CD14-positive monocyte (primary cell): ENCODE data around the gene EDRF1. TPM values are rescaled to one million over a fixed set of nuclear protein-coding genes. Genes with fewer than 3 reads are reported as not detected.

Source experiments
- DNase-seq, 3 donors: peaks; one replicate each; pipeline ENCODE4 v3.0.0-alpha.2; 2011 to 2022
- H2AFZ ChIP-seq: 2 replicates; pipeline ENCODE4 v1.6.0; 2012; ENCODE audit warnings: mild to moderate bottlenecking, low read depth, low read length, inconsistent platforms; ENCODE audit not compliant: insufficient read depth, poor library complexity, severe bottlenecking
- H3K27ac ChIP-seq, 2 donors: 1 replicate in 1 of 2; 2 replicates in 1 of 2; pipeline ENCODE4 v1.5.1; 2012 to 2013; ENCODE audit warnings: low read length in 2 of 2, control low read depth in 1 of 2, inconsistent platforms in 1 of 2, low read depth in 1 of 2, mild to moderate bottlenecking in 1 of 2
- H3K27me3 ChIP-seq, 2 donors: one replicate each; pipeline versions ENCODE4 v1.6.0 to v1.6.1; 2011 to 2013; ENCODE audit warnings: low read length in 2 of 2; ENCODE audit not compliant: control insufficient read depth in 2 of 2, insufficient read depth in 2 of 2
- H3K36me3 ChIP-seq, 2 donors: replicated peaks in 1 of 2; 1 replicate in 1 of 2; 2 replicates in 1 of 2; pipeline versions ENCODE4 v1.5.1 to v1.6.1; 2012 to 2013; ENCODE audit warnings: low read length in 2 of 2, control low read depth in 1 of 2, inconsistent platforms in 1 of 2, mild to moderate bottlenecking in 1 of 2; ENCODE audit not compliant: insufficient read depth in 2 of 2, control insufficient read depth in 1 of 2
- H3K4me1 ChIP-seq, 2 donors: 1 replicate in 1 of 2; 2 replicates in 1 of 2; pipeline versions ENCODE4 v1.5.1 to v1.6.1; 2012 to 2013; ENCODE audit warnings: low read length in 2 of 2, control low read depth in 1 of 2, inconsistent platforms in 1 of 2, mild to moderate bottlenecking in 1 of 2, moderate library complexity in 1 of 2; ENCODE audit not compliant: insufficient read depth in 2 of 2, control insufficient read depth in 1 of 2
- H3K4me2 ChIP-seq: replicated peaks from 2 replicates; pipeline ENCODE3; 2012; ENCODE audit warnings: low read length, moderate library complexity, mild to moderate bottlenecking; ENCODE audit not compliant: poor library complexity, severe bottlenecking; ENCODE audit errors: extremely low read depth
- H3K4me3 ChIP-seq, 3 experiments: fragments of 200-600 bp in 1 of 3; sonication (generic) in 1 of 3; replicated peaks in 1 of 3; 1 replicate in 2 of 3; 2 replicates in 1 of 3; pipeline ENCODE4 v1.5.1; 2011 to 2013; ENCODE audit warnings: low read length in 3 of 3, mild to moderate bottlenecking in 3 of 3, control low read depth in 2 of 3, low read depth in 2 of 3, inconsistent platforms in 1 of 3, moderate library complexity in 1 of 3
- H3K79me2 ChIP-seq: 2 replicates; pipeline ENCODE4 v1.6.0; 2012; ENCODE audit warnings: mild to moderate bottlenecking, control low read depth, inconsistent platforms, low read length, moderate library complexity; ENCODE audit not compliant: insufficient read depth
- H3K9ac ChIP-seq: 2 replicates; pipeline ENCODE4 v1.6.0; 2017; ENCODE audit warnings: low read length, mild to moderate bottlenecking; ENCODE audit not compliant: insufficient read depth, poor library complexity, severe bottlenecking
- H3K9me3 ChIP-seq, 2 donors: replicated peaks in 1 of 2; 1 replicate in 1 of 2; 2 replicates in 1 of 2; pipeline versions ENCODE4 v1.5.1 to v1.6.1; 2012 to 2013; ENCODE audit warnings: low read length in 2 of 2, control low read depth in 1 of 2; ENCODE audit not compliant: control insufficient read depth in 1 of 2, insufficient read depth in 1 of 2
- H4K20me1 ChIP-seq: 2 replicates; pipeline ENCODE4 v1.6.0; 2012; ENCODE audit warnings: mild to moderate bottlenecking, low read length, control low read depth, moderate library complexity; ENCODE audit not compliant: insufficient read depth
- H3K27ac Mint-ChIP-seq, 7 donors: one replicate each; pipeline ENCODE4 v1.8.0; 2020; ENCODE audit warnings: mild to moderate bottlenecking in 7 of 7, mixed read lengths in 7 of 7, moderate library complexity in 6 of 7, inconsistent platforms in 2 of 7
- H3K27me3 Mint-ChIP-seq, 3 donors: one replicate each; pipeline ENCODE4 v1.8.0; 2021 to 2022; ENCODE audit warnings: low read depth in 3 of 3, mild to moderate bottlenecking in 3 of 3, mixed read lengths in 3 of 3, moderate library complexity in 3 of 3, inconsistent platforms in 1 of 3
- H3K36me3 Mint-ChIP-seq, 2 donors: one replicate each; pipeline ENCODE4 v1.8.0; 2020; ENCODE audit warnings: mixed read lengths in 2 of 2, inconsistent platforms in 1 of 2, mild to moderate bottlenecking in 1 of 2
- H3K4me1 Mint-ChIP-seq: one replicate; pipeline ENCODE4 v1.8.0; 2020; ENCODE audit warnings: mild to moderate bottlenecking, mixed read lengths
- H3K4me3 Mint-ChIP-seq, 2 donors: one replicate each; pipeline ENCODE4 v1.8.0; 2020; ENCODE audit warnings: mild to moderate bottlenecking in 2 of 2, mixed read lengths in 2 of 2, moderate library complexity in 1 of 2
- H3K9me3 Mint-ChIP-seq, 7 donors: one replicate each; pipeline ENCODE4 v1.8.0; 2020 to 2022; ENCODE audit warnings: mixed read lengths in 7 of 7, mild to moderate bottlenecking in 6 of 7, moderate library complexity in 6 of 7, inconsistent platforms in 2 of 7
- WGBS: methylation state at CpG from one replicate; pipeline ENCODE4 v1.1.5; 2013; ENCODE audit warnings: missing lambda C conversion rate; ENCODE audit not compliant: insufficient coverage; 5-methylcytosine and 5-hydroxymethylcytosine counted together
- intact Hi-C, 2 donors: fragments of 100-400 bp; cut with micrococcal nuclease; formaldehyde crosslinking; loops; one replicate each; pipeline versions ENCODE4 v1.15.0 to v1.15.1; 2023
- polyA plus RNA-seq, 3 donors: library from polyadenylated mRNA; depleted of rRNA in 1 of 3; unstranded in 2 of 3; stranded (reverse) in 1 of 3; fragments of 300-500 nt in 2 of 3; fragments of >200 nt in 1 of 3; fragmentation: Illumina TruSeq in 2 of 3; gene quantifications; 1 replicate in 2 of 3; 2 replicates in 1 of 3; pipeline ENCODE4 v1.2.3, GENCODE V29; 2012 to 2021
- TF ChIP-seq, protein P1 (sequence below): fragments of 200-600 bp; IDR thresholded peaks from one replicate; pipeline ENCODE4 v1.8.0; 2022; ENCODE audit warnings: antibody characterized with exemption, mild to moderate bottlenecking

Gene EDRF1
- polyA plus RNA-seq, 3 donors: 4.6 to 21.4 (median 5.3) TPM

- Histone ChIP-seq H3K4me1 (no peaks in the 10 kb centered on the region), H3K4me2 (no peak overlapping the region), H3K27me3 (no peaks in the 10 kb centered on the region), H3K9ac (no peak overlapping the region), H3K9me3 (no peaks in the 10 kb centered on the region), H3K79me2 (no peaks in the 10 kb centered on the region), H3K4me3 (no peak overlapping the region), H3K36me3 (peaks cover 0 to 10% of the 10 kb centered on the region in 2 donors), H3K27ac (no peak overlapping the region), H4K20me1 (no peaks in the 10 kb centered on the region), H2AFZ (no peak overlapping the region)
- WGBS: 93% methylated on average over 17 of the region's 28 CpGs
- Mint-ChIP-seq H3K9me3 (peaks cover 0 to 4% (median 2%) of the 10 kb centered on the region in 7 donors), H3K36me3 (peaks cover 10 to 13% of the 10 kb centered on the region in 2 donors), H3K4me1 (no peaks in the 10 kb centered on the region), H3K27me3 (peaks cover 2 to 12% (median 6%) of the 10 kb centered on the region in 3 donors), H3K4me3 (no peak overlapping the region), H3K27ac (peak overlapping the region in 1 of 7 donors; percentile 40)
- intact Hi-C loops: no loop called here
- TF ChIP-seq, protein P1, sequence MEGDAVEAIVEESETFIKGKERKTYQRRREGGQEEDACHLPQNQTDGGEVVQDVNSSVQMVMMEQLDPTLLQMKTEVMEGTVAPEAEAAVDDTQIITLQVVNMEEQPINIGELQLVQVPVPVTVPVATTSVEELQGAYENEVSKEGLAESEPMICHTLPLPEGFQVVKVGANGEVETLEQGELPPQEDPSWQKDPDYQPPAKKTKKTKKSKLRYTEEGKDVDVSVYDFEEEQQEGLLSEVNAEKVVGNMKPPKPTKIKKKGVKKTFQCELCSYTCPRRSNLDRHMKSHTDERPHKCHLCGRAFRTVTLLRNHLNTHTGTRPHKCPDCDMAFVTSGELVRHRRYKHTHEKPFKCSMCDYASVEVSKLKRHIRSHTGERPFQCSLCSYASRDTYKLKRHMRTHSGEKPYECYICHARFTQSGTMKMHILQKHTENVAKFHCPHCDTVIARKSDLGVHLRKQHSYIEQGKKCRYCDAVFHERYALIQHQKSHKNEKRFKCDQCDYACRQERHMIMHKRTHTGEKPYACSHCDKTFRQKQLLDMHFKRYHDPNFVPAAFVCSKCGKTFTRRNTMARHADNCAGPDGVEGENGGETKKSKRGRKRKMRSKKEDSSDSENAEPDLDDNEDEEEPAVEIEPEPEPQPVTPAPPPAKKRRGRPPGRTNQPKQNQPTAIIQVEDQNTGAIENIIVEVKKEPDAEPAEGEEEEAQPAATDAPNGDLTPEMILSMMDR: no peak
- DNase-seq: no peak
Measured at GRCh38 chr10:125772112-125772863, 52.8 kb downstream of the EDRF1 start.

GRCh38 chr10:125772864-125773180 is 53.3 kb downstream of the EDRF1 start:
- DNase-seq: no peak
- no peaks in the 10 kb centered on the region for H3K27me3 ChIP-seq
- TF ChIP-seq, protein P1: no peak
- no peak overlapping the region for H3K4me3 ChIP-seq
- H3K27me3 Mint-ChIP-seq: peaks cover 4 to 14% (median 6%) of the 10 kb centered on the region in 3 donors
- no peak overlapping the region for H3K9ac ChIP-seq
- no peaks in the 10 kb centered on the region for H3K79me2 ChIP-seq
- H3K36me3 ChIP-seq: peaks cover 0 to 4% of the 10 kb centered on the region in 2 donors
- WGBS: 90% methylated on average over 11 of the region's 11 CpGs
- no peaks in the 10 kb centered on the region for H4K20me1 ChIP-seq
- intact Hi-C loops: no loop called here
- no peaks in the 10 kb centered on the region for H3K9me3 ChIP-seq
- H3K4me1 ChIP-seq: no peaks in the 10 kb centered on the region
- no peak overlapping the region for H3K4me2 ChIP-seq
- no peak overlapping the region for H2AFZ ChIP-seq
- H3K4me1 Mint-ChIP-seq: no peaks in the 10 kb centered on the region
- no peak overlapping the region for H3K27ac ChIP-seq
- peaks cover 8 to 11% of the 10 kb centered on the region in 2 donors for H3K36me3 Mint-ChIP-seq
- peaks cover 0 to 4% (median 2%) of the 10 kb centered on the region in 7 donors for H3K9me3 Mint-ChIP-seq
- no peak overlapping the region for H3K4me3 Mint-ChIP-seq
- no peak overlapping the region for H3K27ac Mint-ChIP-seq
